Measurements from ENCODE around the gene SATB2. TPM values are rescaled to one million over a fixed set of nuclear protein-coding genes. Genes with fewer than 3 reads are reported as not detected.

SATB2 gene
- total RNA-seq, 1 donor: 53.2 TPM

DNA sequence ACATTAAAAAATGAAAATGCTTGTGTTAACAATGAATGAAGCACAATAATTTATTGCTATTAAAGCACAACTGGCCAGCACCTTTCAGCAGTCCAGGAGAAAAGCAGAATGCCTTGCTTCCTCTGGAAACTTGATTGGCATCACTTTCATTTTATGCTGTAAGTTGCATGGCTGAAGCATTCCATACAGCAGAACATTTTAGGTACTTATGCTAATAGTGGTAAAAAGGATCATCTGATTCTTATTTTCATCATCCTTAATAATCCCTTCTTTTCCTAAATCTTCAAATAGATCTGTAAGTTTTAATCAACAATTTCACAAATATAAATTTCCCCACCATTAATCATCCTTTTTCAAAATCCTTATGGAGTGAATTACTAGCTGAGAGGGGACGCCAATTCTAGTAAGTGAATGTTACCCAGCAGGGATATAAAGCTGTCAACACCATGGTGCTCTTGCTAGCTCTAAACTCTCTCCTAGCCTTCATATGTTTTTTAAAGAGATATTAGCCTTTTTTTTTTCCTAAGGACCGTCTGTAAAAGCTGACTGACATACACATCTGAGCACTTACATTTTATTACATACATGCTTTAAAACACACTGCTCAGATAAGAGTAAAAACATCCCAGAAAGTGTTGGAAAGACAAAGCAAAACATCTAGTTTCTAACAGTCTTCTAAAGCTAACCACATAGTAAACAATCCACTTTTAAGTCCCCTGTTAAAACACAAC, 5.3 kb downstream of the SATB2 start:
- no peak for DNase-seq (ENCODE audit: insufficient read length, low spot score, missing footprints)
- Histone ChIP-seq H3K4me1 (ENCODE audit: insufficient read depth, low read length) (peaks cover 71% of the 10 kb centered on the region), H4K20me1 (ENCODE audit: insufficient read depth, low read length) (peaks cover 16% of the 10 kb centered on the region), H3K36me3 (ENCODE audit: insufficient read depth, low read length) (peaks cover 1% of the 10 kb centered on the region), H3K4me2 (ENCODE audit: insufficient read depth, low read length) (peak overlapping the region; percentile 97), H3K4me3 (ENCODE audit: insufficient read depth, low read length) (peak overlapping the region; percentile 50), H3K27ac (ENCODE audit: low read depth, low read length) (peak overlapping the region; percentile 42), H2AFZ (ENCODE audit: low read length) (no peak overlapping the region), H3K79me2 (ENCODE audit: insufficient read depth, low read length) (peaks cover 100% of the 10 kb centered on the region), H3K27me3 (ENCODE audit: insufficient read depth, low read length) (no peaks in the 10 kb centered on the region), H3K9me3 (ENCODE audit: low read depth, low read length) (no peaks in the 10 kb centered on the region)
- TF ChIP-seq, protein P1, sequence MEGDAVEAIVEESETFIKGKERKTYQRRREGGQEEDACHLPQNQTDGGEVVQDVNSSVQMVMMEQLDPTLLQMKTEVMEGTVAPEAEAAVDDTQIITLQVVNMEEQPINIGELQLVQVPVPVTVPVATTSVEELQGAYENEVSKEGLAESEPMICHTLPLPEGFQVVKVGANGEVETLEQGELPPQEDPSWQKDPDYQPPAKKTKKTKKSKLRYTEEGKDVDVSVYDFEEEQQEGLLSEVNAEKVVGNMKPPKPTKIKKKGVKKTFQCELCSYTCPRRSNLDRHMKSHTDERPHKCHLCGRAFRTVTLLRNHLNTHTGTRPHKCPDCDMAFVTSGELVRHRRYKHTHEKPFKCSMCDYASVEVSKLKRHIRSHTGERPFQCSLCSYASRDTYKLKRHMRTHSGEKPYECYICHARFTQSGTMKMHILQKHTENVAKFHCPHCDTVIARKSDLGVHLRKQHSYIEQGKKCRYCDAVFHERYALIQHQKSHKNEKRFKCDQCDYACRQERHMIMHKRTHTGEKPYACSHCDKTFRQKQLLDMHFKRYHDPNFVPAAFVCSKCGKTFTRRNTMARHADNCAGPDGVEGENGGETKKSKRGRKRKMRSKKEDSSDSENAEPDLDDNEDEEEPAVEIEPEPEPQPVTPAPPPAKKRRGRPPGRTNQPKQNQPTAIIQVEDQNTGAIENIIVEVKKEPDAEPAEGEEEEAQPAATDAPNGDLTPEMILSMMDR (IDR thresholded peaks at IDR 0.05; ENCODE audit: extremely low read depth, low read depth, low read length): no peak

DNA sequence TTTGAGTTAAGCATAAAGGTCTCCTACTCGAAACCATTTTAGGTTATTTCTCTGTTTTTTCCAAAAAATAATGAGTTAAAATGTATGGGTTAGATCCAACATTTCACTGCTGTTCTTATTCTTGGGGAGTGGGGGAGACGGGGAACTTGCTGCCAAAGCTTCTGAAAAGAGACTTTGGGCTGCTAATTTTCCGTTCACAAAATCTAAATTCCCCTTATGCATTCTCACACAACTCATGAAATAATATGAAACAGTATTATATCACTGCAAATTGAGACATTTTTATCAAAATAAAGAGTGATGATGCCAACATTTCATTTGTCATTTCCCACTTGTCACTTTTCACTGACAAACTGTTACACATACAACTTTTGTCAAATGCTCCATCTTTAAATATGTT, 7.8 kb downstream of the SATB2 start:
- peaks cover 100% of the 10 kb centered on the region for H3K79me2 ChIP-seq (ENCODE audit: insufficient read depth, low read length)
- peak overlapping the region; percentile 76 for H3K27ac ChIP-seq (ENCODE audit: low read depth, low read length)
- no peaks in the 10 kb centered on the region for H3K27me3 ChIP-seq (ENCODE audit: insufficient read depth, low read length)
- no peak overlapping the region for H2AFZ ChIP-seq (ENCODE audit: low read length)
- H3K4me1 ChIP-seq (ENCODE audit: insufficient read depth, low read length): peaks cover 85% of the 10 kb centered on the region
- H4K20me1 ChIP-seq (ENCODE audit: insufficient read depth, low read length): no peaks in the 10 kb centered on the region
- peaks cover 4% of the 10 kb centered on the region for H3K36me3 ChIP-seq (ENCODE audit: insufficient read depth, low read length)
- TF ChIP-seq, protein P1 (IDR thresholded peaks at IDR 0.05; ENCODE audit: extremely low read depth, low read depth, low read length): no peak
- DNase-seq (ENCODE audit: insufficient read length, low spot score, missing footprints): no peak
- peak overlapping the region; percentile 16 for H3K4me3 ChIP-seq (ENCODE audit: insufficient read depth, low read length)
- H3K4me2 ChIP-seq (ENCODE audit: insufficient read depth, low read length): peak overlapping the region; percentile 97
- no peaks in the 10 kb centered on the region for H3K9me3 ChIP-seq (ENCODE audit: low read depth, low read length)

DNA sequence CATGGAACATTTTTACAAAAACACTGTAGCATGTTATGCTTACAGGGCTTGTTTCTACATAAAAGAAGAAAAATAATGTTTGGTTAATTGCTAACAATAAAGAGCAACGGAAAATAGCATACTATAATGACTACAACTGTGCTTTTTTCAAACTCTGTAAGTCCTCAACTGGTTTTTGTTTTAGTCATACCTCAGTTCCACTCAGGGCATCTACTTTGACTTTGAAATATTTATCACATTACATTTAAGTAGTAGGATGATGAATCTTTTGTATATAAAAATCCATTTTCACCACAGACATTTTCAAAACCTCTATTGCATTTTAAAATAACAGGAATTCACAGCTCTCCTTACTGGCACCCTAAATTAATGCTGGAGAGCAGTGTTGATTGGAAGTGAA, 8.3 kb downstream of the SATB2 start:
- DNase-seq (ENCODE audit: insufficient read length, low spot score, missing footprints): no peak
- H3K9me3 ChIP-seq (ENCODE audit: low read depth, low read length): no peaks in the 10 kb centered on the region
- H3K4me3 ChIP-seq (ENCODE audit: insufficient read depth, low read length): peak overlapping the region; percentile 16
- TF ChIP-seq, protein P1 (IDR thresholded peaks at IDR 0.05; ENCODE audit: extremely low read depth, low read depth, low read length): no peak
- H3K79me2 ChIP-seq (ENCODE audit: insufficient read depth, low read length): peaks cover 100% of the 10 kb centered on the region
- peak overlapping the region; percentile 97 for H3K4me2 ChIP-seq (ENCODE audit: insufficient read depth, low read length)
- H2AFZ ChIP-seq (ENCODE audit: low read length): no peak overlapping the region
- H3K27me3 ChIP-seq (ENCODE audit: insufficient read depth, low read length): no peaks in the 10 kb centered on the region
- H3K4me1 ChIP-seq (ENCODE audit: insufficient read depth, low read length): peaks cover 85% of the 10 kb centered on the region
- H4K20me1 ChIP-seq (ENCODE audit: insufficient read depth, low read length): no peaks in the 10 kb centered on the region
- peaks cover 4% of the 10 kb centered on the region for H3K36me3 ChIP-seq (ENCODE audit: insufficient read depth, low read length)
- peak overlapping the region; percentile 76 for H3K27ac ChIP-seq (ENCODE audit: low read depth, low read length)

DNA sequence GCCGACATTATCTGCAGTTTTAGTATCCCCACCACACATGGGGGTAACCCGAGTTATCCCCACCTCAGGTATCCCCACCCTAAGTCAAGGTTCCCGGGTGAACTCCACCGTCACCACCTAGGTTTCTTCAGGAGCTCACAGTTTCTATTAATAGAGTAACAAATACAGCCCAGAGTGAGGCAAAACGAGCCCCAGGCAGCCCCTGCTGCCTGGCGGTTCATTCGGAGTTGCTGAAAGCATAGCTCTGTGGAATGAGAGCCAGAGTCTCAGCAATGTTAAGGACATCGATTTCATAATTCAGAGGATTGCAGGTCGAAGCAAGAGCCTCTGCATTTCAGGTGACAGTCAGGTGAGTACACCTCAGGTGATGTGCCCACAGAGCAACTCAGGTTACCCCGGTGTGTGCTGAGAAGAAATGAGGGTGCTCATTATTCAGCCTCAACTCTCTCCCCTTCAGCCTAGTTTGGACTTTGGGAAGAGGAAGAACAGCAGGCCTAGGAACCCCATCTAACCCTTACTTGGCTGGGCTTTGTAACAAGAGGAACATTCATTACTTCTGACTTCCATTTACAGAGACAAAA, 10.7 kb downstream of the SATB2 start:
- H3K4me2 ChIP-seq (ENCODE audit: insufficient read depth, low read length): peak overlapping the region; percentile 97
- H3K27ac ChIP-seq (ENCODE audit: low read depth, low read length): peak overlapping the region; percentile 76
- peak overlapping the region; percentile 32 for H2AFZ ChIP-seq (ENCODE audit: low read length)
- H3K36me3 ChIP-seq (ENCODE audit: insufficient read depth, low read length): peaks cover 4% of the 10 kb centered on the region
- no peaks in the 10 kb centered on the region for H4K20me1 ChIP-seq (ENCODE audit: insufficient read depth, low read length)
- TF ChIP-seq, protein P1 (IDR thresholded peaks at IDR 0.05; ENCODE audit: extremely low read depth, low read depth, low read length): no peak
- peaks cover 97% of the 10 kb centered on the region for H3K79me2 ChIP-seq (ENCODE audit: insufficient read depth, low read length)
- DNase-seq (ENCODE audit: insufficient read length, low spot score, missing footprints): no peak
- H3K9me3 ChIP-seq (ENCODE audit: low read depth, low read length): no peaks in the 10 kb centered on the region
- H3K27me3 ChIP-seq (ENCODE audit: insufficient read depth, low read length): no peaks in the 10 kb centered on the region
- peaks cover 91% of the 10 kb centered on the region for H3K4me1 ChIP-seq (ENCODE audit: insufficient read depth, low read length)
- H3K4me3 ChIP-seq (ENCODE audit: insufficient read depth, low read length): peak overlapping the region; percentile 48

All from osteoblast (primary cell).